GM21737 (cell line): ENCODE results near the gene KRT77.

Experiments used
- ATAC-seq: cut with Tn5 transposase; IDR thresholded peaks from one replicate; pipeline ENCODE4 v1.9.1; 2021; ENCODE audit warnings: mild to moderate bottlenecking, moderate library complexity; ENCODE audit not compliant: unreplicated experiment

Gene KRT77

DNA sequence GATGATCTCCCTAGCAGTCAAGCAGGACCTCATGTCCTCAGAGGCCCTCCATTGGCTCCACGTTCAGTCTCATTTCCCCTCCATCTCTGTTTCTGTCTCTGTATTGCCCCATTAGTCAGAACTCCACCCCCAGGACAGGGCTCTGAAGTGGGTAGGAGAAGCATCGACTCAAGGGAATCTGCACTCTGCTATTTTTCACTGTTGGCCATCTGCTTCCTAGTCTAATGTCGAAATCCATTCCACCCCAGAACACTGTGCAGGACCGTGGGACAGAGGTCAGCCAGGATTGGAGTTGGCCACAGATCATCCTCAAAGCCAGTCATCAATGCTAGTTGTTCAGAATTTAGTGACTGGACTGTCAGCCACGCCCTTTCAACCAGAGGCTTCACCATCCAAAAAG is 10.1 kb downstream of the KRT77 start:
- ATAC-seq: no peak

GRCh38 chr12:52692254-52692653 is 11.1 kb downstream of the KRT77 start:
- no peak for ATAC-seq

- no peak for ATAC-seq
Observed at GRCh38 chr12:52691841-52692150, 11.5 kb downstream of the KRT77 start.

DNA sequence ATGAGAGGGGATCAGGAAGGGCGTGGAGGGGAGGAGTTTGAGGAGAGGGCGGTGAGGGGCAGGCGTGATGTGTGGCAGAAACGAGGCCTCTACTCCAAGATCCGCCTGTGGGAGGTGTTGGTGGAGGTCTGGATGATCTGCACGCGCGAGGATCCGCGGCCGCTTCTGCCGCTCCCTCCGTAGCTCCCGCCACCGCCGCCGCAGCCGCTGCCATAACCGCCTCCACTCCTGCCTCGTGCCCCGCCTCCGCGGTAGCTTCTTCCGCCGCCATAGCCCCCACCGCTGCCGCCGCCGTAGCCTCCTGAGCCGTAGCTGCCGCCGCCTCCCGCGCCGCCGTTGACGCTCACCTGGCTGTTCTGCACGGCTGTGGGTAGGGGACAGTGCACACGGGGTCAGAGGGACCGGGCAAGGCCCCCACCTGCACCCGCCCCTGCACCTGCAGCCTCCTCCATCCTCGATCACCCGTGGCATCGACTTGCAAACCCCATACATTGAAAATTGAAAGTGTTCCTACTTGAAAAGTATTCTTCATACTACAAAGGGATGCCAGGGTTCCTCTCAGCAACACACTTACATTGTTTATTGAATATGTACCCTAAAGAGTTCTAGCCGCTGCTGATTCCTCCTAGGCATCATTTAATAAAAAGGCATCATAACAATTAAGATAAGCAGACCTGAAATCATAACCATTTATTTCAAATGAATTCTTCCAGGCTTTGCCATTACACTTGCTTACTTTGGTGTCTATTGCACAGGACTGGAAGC is 12.1 kb downstream of the KRT77 start:
- no peak for ATAC-seq

DNA sequence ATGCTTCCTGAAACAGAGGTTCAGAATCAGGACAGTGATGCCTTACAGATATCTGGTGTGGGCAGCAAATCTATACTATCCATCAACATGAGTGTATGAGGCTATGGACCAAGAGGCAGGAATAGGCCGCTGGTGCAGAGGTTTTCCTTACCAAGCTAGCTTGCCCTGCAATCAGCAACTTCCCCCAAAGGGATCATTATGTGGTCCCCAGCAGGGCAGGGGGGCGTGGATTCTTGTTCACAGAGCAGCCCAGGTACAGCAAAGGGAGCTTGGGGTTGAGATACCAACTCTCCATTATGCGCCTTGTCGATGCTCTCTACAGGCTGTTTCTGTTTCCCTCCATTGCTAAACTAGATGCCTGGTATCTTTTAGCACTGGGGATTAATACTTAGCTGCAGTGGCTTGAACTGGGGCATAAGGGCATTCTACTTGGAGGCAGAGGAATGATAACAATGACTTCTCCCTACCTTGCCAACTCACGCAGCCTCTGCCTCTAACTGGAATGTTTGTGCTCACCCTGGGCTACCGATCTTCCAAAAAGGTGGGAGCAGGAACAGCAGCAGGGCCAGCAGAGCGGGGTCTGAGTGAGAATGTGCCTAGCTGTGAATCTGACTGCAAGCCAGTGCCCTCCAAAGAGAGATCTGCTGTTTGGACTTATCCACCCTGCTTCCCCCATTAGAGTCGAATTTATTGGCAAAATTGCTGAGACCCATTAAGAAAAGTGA is 12.8 kb downstream of the KRT77 start:
- ATAC-seq: no peak

DNA sequence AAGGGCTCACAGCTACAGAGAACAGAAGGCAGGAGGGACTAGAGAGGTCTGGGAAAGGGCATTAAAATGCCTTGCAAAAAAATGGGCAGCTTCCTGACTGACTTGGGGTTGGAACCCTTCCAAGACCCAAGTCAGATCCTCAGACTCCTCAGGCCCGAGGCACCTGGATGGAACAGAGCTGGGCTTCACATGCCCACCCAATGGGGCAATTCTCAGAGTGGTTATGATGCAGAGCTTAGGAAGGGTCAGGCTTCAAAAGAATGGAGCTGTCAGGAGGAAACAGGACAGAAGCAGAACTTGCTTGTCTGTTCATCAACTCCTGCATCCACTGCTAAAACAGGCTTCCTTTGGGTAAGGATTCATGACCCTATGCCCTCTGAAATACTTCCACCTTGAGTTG is 13.4 kb downstream of the KRT77 start:
- ATAC-seq: no peak

GRCh38 chr12:52689239-52689638 is 14.1 kb downstream of the KRT77 start:
- no peak for ATAC-seq

- no peak for ATAC-seq
Observed at GRCh38 chr12:52688481-52688880, 14.8 kb downstream of the KRT77 start.

DNA sequence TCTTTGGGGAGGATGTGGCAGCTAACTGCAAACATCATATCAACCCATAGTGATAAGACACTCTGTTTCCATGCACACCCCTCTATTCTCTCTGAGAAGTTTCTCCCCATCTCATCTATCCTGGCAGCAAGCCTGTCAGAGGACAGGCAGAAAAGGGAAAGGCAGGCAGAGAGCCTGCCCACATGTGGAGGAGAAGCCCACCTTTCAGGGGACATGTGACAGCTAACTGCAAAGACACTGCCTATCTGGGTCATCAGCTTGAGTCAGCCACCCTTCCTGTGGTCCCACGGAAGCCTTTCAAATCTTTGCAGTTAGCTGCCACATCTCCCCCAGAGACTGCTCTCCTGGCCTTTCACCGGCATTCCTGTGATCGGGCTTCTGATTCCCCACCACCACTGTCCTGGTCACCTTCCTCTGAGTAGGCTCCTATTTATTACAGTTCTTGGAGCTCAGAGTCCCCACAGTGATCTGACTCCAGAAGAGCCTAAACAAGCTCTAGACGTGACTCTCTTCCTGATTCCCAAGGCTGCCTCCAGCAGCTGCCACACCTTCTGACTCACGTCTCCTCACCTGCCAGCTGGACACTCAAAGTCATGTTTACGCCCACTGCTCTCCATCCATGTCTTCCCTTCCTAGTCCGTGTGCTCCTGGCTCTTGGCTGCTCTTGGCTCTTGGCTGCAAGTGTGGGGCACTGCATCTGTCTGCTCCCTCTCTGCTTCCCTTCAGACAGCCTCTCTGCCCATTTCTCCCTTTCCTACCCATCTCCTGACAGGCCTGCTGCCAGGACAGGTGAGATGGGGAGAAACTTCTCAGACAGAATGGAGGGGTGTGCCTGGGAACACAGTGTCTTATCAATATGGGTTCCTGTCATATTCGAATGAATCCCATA is 15.6 kb downstream of the KRT77 start:
- no peak for ATAC-seq

- ATAC-seq: no peak
Observed at GRCh38 chr12:52686756-52687487, 16.4 kb downstream of the KRT77 start.

GRCh38 chr12:52686063-52686462 is 17.3 kb downstream of the KRT77 start:
- no peak for ATAC-seq

DNA sequence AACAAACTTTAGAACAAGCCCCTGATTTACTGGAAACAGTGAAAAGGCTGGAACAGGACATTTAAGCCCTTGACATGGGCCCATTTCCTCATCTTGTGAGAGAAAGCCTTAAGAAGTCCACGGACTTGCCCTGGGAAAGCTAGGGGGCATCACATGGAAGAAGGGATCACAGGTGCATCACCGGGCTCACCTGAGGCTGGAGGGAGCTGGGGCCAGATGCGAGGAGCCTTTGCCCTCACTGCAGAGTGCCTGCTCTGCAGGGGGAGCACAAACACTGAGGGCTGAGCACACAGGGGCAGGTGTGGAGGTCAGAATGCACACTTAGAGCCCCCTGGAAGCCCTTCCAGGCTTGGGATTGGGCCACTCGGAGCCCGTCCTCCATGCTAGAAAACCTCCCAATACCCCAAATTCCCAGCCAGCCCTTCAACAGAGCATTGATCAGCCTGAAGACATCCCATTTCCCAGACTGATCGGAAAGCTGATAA is 17.9 kb downstream of the KRT77 start:
- ATAC-seq: no peak

DNA sequence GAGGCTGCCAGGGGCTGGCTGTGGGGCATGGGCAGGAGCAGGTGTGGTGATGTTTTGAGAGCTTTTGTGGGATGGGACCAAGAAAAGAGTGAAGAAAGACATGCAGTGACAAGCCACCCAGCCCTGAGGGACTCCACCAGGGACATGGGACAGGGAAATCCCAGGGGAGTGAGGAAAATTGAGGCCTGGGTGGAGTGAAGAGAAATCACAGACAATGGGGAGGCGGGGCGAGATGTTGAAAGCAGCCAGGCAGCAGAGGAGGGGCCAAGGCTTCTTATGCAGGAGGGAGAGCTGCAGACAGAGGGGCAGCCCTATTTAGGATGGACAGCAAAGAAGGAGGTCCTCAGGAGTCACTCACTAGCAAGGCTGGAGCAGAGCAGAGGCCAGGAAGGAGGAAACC is 18.9 kb downstream of the KRT77 start:
- ATAC-seq: no peak

DNA sequence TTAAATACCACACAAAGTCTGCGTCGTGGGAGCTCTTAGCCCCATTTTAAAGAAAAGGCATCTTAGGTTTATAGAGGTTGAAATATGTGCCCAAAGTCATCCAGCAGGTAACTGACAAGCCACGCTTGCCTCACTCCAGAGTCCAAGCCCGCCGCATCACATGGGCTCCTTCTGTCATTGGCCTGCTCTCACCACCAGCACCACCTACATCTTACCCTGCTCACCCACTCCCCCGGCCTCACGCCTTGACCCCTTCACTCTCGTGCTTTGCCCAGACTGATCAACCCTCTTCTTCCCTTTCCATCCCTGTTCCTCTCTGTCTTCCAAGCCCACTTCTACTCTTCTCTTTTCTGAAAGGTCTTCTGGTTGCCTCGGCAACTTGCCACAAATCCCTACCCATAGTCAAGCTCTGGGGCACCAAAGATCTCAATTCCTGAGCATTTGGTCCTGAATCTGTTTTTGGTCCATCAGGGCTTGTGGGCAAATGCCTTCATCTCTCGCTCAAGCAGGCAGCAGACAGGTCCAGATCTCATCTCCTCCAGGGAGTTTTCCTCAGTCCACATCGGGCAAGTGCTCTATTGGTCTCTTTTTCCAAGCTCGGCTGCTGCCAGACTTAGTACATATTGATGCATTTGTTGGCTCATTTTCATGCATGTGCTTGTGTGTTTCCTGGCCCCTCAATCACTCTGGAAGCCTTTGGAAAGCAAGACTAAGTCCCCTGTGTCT is 19.6 kb downstream of the KRT77 start:
- ATAC-seq: no peak

DNA sequence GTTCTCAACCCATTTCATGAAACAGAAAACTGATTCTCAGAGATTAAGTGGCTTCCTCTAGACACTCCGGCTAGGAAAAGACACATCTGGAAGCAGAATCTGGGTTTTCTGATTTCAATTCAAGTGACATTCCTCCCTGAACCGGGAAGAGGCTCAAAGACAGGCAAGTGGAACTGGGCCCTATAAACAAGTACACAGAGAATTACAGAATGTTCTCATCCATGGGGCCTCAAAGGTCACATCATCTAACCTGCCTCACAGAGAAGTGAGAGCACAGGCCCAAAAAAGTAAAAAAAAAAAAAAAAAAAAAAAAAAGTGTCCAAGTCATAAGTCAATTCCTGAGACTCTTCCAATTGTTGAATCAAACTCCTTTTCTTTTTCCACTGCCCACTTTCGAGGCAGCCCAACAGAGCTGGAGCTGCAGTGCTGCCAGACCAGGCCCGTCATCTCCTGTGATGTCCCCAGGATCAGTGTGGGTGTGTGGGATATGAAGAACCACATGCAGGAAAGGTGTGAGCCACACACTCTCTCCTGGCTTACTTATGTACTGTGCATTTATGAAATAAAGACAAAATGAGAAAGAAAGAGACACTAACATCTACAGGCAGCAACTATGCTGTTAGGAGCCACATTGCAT is 20.3 kb downstream of the KRT77 start:
- ATAC-seq: no peak

DNA sequence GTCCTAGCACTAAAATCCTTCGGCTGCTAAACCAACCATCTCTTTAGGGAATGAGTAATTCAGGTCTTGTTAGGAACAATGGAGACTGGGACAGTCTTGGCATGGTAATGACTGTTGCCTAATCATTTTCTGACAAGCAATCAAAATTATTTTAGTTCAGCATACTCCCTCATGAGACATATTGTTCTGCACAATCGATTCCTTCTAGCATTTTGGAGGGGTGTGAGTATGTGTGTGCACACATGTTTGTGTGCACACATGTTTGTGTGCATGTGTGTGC is 21.0 kb downstream of the KRT77 start:
- no peak for ATAC-seq

DNA sequence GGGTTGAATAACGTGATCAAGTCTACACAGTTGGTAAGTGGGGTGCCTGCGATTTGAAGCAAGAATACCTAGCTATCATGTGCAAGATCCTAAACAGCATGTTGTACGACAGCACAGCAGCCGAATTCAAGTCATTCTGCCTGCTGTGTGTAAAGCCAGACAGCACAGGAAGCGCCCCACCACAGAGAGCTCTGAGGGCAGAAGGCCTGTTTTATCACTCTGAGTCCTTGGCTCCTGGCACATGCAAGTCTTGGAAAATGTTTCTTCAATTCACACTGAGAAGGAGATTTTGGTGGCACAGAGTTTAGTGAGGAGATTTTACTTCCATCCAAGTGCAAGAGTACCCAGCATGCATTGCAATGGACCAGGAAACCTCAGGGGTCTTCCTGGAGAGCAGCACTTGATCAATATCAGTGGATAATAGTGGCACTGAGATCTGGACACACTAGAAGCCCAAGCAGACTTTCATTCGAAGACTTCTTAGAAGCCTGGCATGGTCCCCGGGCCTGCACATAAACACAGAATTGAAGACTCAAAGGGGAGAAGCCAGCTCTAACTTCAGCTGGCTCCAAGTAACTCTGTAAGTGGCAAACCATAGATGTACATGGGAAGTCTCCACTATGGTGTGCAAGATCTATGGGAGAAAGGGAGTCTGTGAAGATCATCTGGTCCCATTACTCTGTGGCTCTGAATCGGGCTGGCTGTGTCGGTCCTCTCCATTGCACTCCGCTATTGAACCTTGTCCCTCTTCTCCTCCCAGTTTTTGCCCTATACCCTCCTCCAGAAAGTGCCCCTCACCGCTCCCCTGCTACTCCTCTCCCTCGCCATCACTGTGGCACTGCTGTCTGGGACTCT is 21.6 kb downstream of the KRT77 start:
- no peak for ATAC-seq

DNA sequence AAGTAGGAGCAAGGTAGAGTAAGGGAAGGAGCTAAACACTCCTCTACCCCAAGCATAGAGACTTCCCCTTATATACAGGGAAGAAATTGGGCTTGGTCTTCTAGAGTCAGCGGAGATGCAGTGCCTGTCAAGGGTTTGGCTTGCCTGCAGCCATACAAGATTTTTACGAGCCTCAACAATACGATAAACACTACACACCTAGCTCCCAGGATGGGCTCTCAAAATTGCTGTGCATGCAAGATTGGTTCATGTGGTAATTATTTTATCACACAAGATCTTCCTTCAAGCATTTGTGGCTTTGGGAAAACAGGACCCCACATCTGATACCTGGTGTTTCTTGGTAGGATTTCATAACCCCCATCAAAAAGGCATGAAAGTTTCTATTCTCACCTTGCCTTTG is 23.0 kb downstream of the KRT77 start, which contains the start of gene KRT1:
KRT1 (minus strand) TSS at position 45 of the 400 bp plus-strand sequence. CDS start 59 bp downstream, outside the sequence.
- ATAC-seq: no peak

DNA sequence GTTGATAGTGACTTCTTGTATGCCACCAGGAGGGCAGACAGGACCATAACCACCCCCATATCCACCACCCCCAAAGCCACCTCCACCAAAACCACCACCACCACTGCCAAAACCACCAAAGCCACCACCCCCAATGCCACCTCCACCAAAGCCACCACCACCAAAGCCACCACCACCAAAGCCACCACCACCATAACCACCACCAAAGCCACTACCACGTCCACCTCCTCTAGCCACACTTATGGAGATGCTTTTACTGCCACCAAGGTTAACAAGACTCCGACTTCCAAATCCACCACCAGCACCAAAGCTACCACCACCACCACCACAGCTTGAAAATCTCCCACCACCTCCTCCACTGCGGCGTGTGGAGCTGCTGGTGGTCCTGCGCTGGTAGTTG is 23.4 kb downstream of the KRT77 start:
- ATAC-seq: no peak
